DOHH2 (cell line): ENCODE results near the gene DAPK2.

Experiments used
- CTCF ChIP-seq: fragments of 200-600 bp; sonication (generic); IDR thresholded peaks from one replicate; pipeline ENCODE4 v1.5.1; 2014; ENCODE audit warnings: antibody characterized with exemption, mild to moderate bottlenecking, low read depth, low read length; ENCODE audit not compliant: poor library complexity, severe bottlenecking
- EZH2phosphoT487 ChIP-seq: fragments of 200-600 bp; sonication (generic); IDR thresholded peaks from 2 replicates; pipeline ENCODE4 v1.6.1; 2017; ENCODE audit warnings: borderline replicate concordance, mild to moderate bottlenecking, antibody characterized with exemption, low read length, moderate library complexity, mixed read lengths

GRCh38 chr15:64093627-64094417 is 47.5 kb upstream of the DAPK2 start, which contains the start of gene CIAO2A:
- TF ChIP-seq CTCF (no peak), EZH2phosphoT487 (no peak)
